SK-N-MC (cell line): ENCODE results near the gene KLC4.
A peak's percentile ranks its signal among the peaks of the same experiment; 100 is the strongest.

ENCODE experiments used
- DNase-seq: peaks from one replicate; pipeline ENCODE4 v3.0.0-alpha.2; 2011; ENCODE audit warnings: low read depth, low spot score
- H3K27ac ChIP-seq: fragments of 200-600 bp; sonication (generic); 2 replicates; pipeline ENCODE4 v1.5.1; 2016; ENCODE audit warnings: mixed run types
- H3K36me3 ChIP-seq: fragments of 200-600 bp; sonication (generic); 2 replicates; pipeline ENCODE4 v1.6.1; 2017; ENCODE audit warnings: antibody characterized with exemption, low read length, mixed read lengths; ENCODE audit not compliant: insufficient read depth
- H3K4me3 ChIP-seq: fragments of 200-600 bp; sonication (generic); 2 replicates; pipeline ENCODE4 v1.5.1; 2016
- H3K9ac ChIP-seq: fragments of 200-600 bp; sonication (generic); 2 replicates; pipeline ENCODE4 v1.8.0; 2017; ENCODE audit warnings: mixed run types, mixed read lengths; ENCODE audit not compliant: insufficient read length
- H3K9me3 ChIP-seq: fragments of 200-600 bp; sonication (generic); 2 replicates; pipeline ENCODE4 v1.6.1; 2017; ENCODE audit warnings: low read depth, mild to moderate bottlenecking, antibody characterized with exemption, low read length, moderate library complexity, mixed read lengths
- EZH2 ChIP-seq: fragments of 200-600 bp; sonication (generic); IDR thresholded peaks from one replicate; pipeline ENCODE4 v1.6.1; 2017; ENCODE audit warnings: antibody characterized with exemption
- FOXP2 ChIP-seq: optimal IDR thresholded peaks from 2 replicates; pipeline ENCODE3; 2011; ENCODE audit warnings: mild to moderate bottlenecking, moderate library complexity; ENCODE audit not compliant: insufficient read depth; ENCODE audit errors: extremely low read length, control extremely low read depth
- POLR2AphosphoS5 ChIP-seq: IDR thresholded peaks from 2 replicates; pipeline ENCODE4 v1.6.1; 2012; ENCODE audit warnings: mild to moderate bottlenecking, low read depth, low read length, borderline replicate concordance

The KLC4 gene

DNA sequence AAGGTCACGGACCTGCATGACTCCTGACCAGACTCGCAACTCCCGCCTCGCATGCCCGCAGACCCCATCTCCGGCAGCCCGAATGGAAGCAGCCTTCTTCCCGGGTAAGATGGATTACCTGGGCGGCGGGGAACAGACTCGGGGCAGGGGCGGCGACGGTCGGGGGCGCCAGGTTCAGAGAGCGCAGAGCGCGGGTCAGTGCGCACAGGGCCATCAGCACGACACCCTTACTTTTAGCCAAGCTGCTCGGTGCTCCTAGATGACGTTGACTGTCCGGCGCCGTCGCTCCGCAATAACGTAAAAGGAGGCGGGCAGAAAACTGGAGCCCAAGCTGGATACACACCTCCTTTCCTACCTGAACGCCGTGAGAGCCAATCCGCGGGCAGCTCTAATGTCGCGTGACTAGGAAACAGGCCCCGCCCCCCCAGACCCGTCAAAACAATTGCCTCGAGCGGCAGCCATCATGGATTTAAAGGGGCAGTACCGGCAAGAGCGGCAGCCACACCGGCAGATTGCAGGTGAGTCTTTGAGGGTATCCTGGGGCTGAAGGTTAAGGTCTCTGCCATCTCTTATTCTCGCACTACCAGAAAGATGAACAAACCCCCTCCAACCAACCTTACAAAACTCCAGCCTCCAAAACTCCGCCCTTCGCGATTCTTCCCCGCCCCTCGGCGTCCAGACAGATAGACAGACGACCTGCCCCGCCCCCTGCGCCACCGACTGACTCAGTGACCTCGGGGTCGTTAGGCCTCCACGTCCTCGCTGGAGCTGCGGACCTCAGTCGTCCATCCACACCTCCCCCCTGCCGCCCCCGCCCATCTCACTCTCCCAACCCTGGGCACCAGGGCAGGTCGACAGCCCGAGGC is at the start of gene KLC4, which contains the start of gene MRPL2:
KLC4 (plus strand) TSS at position 464 of the 866 bp plus-strand sequence. CDS start 1,705 bp downstream, outside the sequence.
MRPL2 (minus strand) TSS at position 267 of the 866 bp plus-strand sequence; CDS start at position 214, 53 bp downstream.
- TF ChIP-seq POLR2AphosphoS5 (peak; percentile 95), EZH2 (no peak), FOXP2 (peak; percentile 95)
- peak within 1 kb of the TSS; percentile 98 for H3K9ac ChIP-seq
- peaks cover 19% of the 10 kb centered on the region; the same call in 1 of the 2 replicates for H3K36me3 ChIP-seq
- peak; percentile 96 for DNase-seq
- H3K4me3 ChIP-seq: peak within 1 kb of the TSS; percentile 100
- peak within 1 kb of the TSS; percentile 90 for H3K27ac ChIP-seq
- H3K9me3 ChIP-seq: no peaks in the 10 kb centered on the region

DNA sequence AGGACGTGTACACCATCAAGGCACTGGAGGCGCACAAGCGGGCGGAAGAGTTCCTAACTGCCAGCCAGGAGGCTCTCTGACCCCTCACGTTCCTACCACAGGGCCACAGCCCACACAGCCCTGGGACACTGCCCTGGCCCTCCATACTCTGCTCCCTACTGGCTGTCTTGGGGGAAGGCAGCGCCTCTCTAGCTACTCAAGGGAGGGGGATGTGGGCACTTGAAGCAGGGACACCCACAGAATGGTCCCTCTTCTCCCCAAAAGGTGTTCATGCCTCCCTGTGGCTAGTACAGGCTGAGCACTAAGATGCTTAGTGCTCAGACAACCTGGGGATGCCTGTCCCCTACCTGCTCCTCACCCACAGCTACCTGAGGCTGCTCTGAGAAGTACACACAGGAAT is 48.2 kb upstream of the KLC4 start:
- no peak overlapping the region for H3K27ac ChIP-seq
- DNase-seq: no peak
- no peak overlapping the region for H3K9ac ChIP-seq
- TF ChIP-seq FOXP2: no peak
- no peak for TF ChIP-seq EZH2
- no peak for TF ChIP-seq POLR2AphosphoS5
- H3K9me3 ChIP-seq: no peaks in the 10 kb centered on the region
- peaks cover 56% of the 10 kb centered on the region for H3K36me3 ChIP-seq
- H3K4me3 ChIP-seq: no peak overlapping the region

DNA sequence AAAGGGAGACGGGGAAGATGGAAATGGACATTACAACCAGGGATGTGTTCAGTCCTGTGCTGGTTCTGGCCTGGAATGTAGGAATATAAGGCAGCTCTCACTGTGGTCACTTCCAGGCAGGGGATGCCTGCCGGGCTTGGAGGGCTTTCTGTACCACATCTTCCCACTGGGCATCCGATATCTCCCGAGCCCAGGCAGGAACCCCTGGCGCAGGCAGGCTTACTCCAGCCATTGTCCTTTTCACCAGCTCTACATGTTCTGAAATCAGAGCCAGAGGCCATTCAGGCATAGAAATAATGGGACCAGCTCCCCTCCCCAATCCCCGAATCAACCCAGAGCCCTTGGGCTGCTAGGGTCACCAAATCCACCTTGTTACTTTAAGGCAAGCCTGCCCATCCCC is 47.1 kb upstream of the KLC4 start:
- H3K27ac ChIP-seq: no peak overlapping the region
- H3K36me3 ChIP-seq: peaks cover 54% of the 10 kb centered on the region
- H3K9me3 ChIP-seq: no peaks in the 10 kb centered on the region
- DNase-seq: no peak
- no peak for TF ChIP-seq FOXP2
- TF ChIP-seq EZH2: no peak
- TF ChIP-seq POLR2AphosphoS5: no peak
- H3K9ac ChIP-seq: peak overlapping the region; percentile 91
- H3K4me3 ChIP-seq: peak overlapping the region; percentile 89

DNA sequence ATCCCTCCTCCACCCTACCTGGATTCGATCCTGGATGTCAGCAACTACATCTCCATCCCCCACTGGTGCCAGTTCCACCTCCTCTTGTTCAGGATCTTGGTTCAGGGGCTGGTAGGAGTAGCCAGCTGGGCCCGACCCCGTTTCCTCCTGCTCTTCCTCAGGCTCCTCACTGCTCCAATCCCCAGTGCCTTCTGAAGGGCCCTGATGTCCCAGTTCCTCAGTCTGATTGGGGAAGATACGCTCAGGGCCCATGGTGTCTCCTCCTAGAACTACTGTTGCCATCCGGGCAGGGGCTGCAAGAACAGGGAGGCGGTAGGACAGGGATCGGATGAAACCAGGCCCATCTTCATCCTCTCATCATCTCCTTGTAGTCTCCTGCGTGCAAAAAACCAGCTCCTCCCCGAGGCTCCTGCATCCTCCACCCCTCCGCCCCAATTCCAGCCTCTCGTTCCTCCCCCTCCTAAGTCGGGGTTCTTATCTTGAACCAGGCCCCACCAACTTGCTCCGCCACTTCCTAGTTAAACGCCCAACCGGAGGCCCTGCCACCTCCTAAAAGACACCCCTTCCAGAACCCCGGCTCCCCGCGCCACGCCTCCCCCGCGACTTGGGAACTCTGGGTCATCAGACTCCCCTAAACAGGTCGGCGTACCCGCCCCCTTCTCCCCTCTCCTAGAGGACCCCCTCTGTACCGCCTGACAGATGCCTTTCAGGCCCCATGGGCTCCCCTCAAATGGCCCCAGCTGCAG is 46.2 kb upstream of the KLC4 start:
- DNase-seq: no peak
- TF ChIP-seq EZH2: no peak
- no peak for TF ChIP-seq FOXP2
- no peak for TF ChIP-seq POLR2AphosphoS5
- peaks cover 54% of the 10 kb centered on the region for H3K36me3 ChIP-seq

DNA sequence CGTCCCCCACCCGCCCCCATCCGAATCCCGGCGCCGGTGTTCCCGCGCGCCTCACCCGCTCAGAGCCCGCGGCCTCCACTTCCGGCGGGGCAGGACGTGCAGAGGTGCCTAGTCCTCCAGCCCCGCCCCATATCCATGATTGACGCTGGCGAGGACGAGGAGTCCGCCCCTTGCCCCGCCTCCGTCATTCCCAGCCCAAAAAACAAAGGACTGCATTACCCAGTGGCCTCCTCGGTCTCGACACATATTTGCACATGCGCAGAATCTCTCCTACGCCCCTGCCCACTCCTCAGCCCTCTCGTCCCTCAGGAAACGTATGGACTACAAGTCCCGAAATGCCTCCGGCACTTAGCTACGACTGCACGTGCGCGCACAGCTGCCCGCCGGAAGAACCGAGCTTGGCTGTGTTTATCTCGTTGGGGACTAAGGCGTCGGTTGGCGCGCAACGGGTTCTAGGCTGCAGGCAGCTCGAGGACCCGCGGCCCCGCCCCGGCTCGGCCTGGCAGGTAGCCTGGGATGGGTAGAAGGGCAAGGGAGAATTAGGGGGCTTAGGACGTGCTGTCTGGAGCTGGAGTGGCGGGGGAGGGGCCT is 45.5 kb upstream of the KLC4 start, which contains the start of the genes KLHDC3 and MEA1:
KLHDC3 (plus strand) TSS at position 407 of the 591 bp plus-strand sequence. CDS start 2,944 bp downstream, outside the sequence.
MEA1 (minus strand) TSS at position 104 of the 591 bp plus-strand sequence. CDS start 133 bp downstream, outside the sequence.
- peak; percentile 100 for DNase-seq
- Histone ChIP-seq H3K36me3 (peaks cover 54% of the 10 kb centered on the region), H3K4me3 (peak within 1 kb of the TSS; percentile 89), H3K9me3 (no peaks in the 10 kb centered on the region), H3K27ac (no peak within 1 kb of the TSS), H3K9ac (peak within 1 kb of the TSS; percentile 91)
- TF ChIP-seq EZH2 (no peak), FOXP2 (peak; percentile 85), POLR2AphosphoS5 (peak; percentile 87)

More for the DNA sequence above, 46.2 kb upstream of the KLC4 start:
- no peaks in the 10 kb centered on the region for H3K9me3 ChIP-seq
- no peak overlapping the region for H3K27ac ChIP-seq
- peak overlapping the region; percentile 89 for H3K4me3 ChIP-seq
- peak overlapping the region; percentile 91 for H3K9ac ChIP-seq

DNA sequence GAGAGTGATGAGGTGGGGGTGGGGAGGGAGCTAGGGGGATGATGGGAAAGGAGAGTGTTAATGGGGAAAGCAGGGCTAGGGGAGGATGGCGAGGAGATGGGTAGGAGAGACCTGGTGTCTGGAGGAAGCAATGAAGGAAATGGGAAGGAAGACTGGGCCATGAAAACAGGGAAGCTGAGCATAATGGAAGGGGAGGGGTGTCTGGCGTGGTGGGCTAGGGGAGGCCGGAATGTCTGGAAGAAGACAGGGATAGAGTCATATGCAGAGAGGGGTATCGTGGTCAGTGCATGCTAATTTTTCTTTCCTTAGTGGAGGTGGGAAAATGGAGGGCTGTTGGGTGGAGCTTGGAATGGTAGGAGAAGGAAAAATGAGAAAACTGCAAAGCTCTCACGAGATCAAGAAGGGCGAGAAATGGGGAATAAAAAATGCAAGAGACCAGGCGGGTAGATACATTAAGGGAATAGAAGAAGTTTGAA is 45.0 kb upstream of the KLC4 start:
- DNase-seq: no peak
- no peak overlapping the region for H3K27ac ChIP-seq
- no peaks in the 10 kb centered on the region for H3K9me3 ChIP-seq
- H3K36me3 ChIP-seq: peaks cover 53% of the 10 kb centered on the region
- peak overlapping the region; percentile 89 for H3K4me3 ChIP-seq
- TF ChIP-seq FOXP2: no peak
- no peak for TF ChIP-seq POLR2AphosphoS5
- TF ChIP-seq EZH2: no peak
- H3K9ac ChIP-seq: peak overlapping the region; percentile 68

- H3K27ac ChIP-seq: no peak overlapping the region
- peak overlapping the region; percentile 22 for H3K9ac ChIP-seq
- TF ChIP-seq POLR2AphosphoS5 (0 out of 2 replicates have a peak, but pooled peaks have one; percentile 11), EZH2 (no peak)
- no peak overlapping the region for H3K4me3 ChIP-seq
- DNase-seq: no peak
- H3K36me3 ChIP-seq: peaks cover 53% of the 10 kb centered on the region
- H3K9me3 ChIP-seq: no peaks in the 10 kb centered on the region
Observed at GRCh38 chr6:43016176-43016942, 43.1 kb upstream of the KLC4 start.
